Stimulated activated naive CD4-positive, alpha-beta T cell treated with Interleukin-2 at 50 U/mL for 16 hours (primary cell): Measurements from ENCODE around the gene CSNK2A1.

Experiments
- DNase-seq: peaks from one replicate; lab custom pipeline; 2025; lab: John Stamatoyannopoulos, UW

The CSNK2A1 gene

GRCh38 chr20:430091-430999 is 113.2 kb downstream of the CSNK2A1 start:
- no peak for DNase-seq

GRCh38 chr20:428658-429200 is 114.9 kb downstream of the CSNK2A1 start:
- no peak for DNase-seq

GRCh38 chr20:427849-428657 is 115.5 kb downstream of the CSNK2A1 start:
- no peak for DNase-seq

GRCh38 chr20:427401-427800 is 116.2 kb downstream of the CSNK2A1 start:
- DNase-seq: no peak

- no peak for DNase-seq
Observed at GRCh38 chr20:426566-426965, 117.0 kb downstream of the CSNK2A1 start.
